Skeletal muscle tissue (tissue), 4 donors: Measurements from ENCODE around the gene P3H1. TPM values are rescaled to one million over a fixed set of nuclear protein-coding genes. Genes with fewer than 3 reads are reported as not detected.
"Not testable (repeated sequence)": the region's sequence is repeated elsewhere in the genome, so short reads cannot be mapped to it uniquely, and the experiment has no call there.

Experiments used
- H3K27ac ChIP-seq: one replicate; pipeline ENCODE4 v1.7.0; 2013; ENCODE audit warnings: mild to moderate bottlenecking, low read depth, low read length, inconsistent platforms
- H3K27me3 ChIP-seq, 3 donors: one replicate each; pipeline ENCODE4 v1.7.0; 2013; ENCODE audit warnings: low read length in 3 of 3; ENCODE audit not compliant: control insufficient read depth in 3 of 3, insufficient read depth in 3 of 3
- H3K36me3 ChIP-seq, 3 donors: one replicate each; pipeline ENCODE4 v1.7.0; 2013; ENCODE audit warnings: low read length in 3 of 3; ENCODE audit not compliant: control insufficient read depth in 3 of 3, insufficient read depth in 3 of 3
- H3K4me1 ChIP-seq, 3 donors: one replicate each; pipeline ENCODE4 v1.7.0; 2013; ENCODE audit warnings: low read length in 3 of 3, mild to moderate bottlenecking in 3 of 3; ENCODE audit not compliant: control insufficient read depth in 3 of 3, insufficient read depth in 3 of 3
- H3K4me3 ChIP-seq, 3 donors: one replicate each; pipeline ENCODE4 v1.7.0; 2013; ENCODE audit warnings: low read length in 3 of 3
- H3K9ac ChIP-seq, 3 donors: one replicate each; pipeline ENCODE4 v1.7.0; 2013; ENCODE audit warnings: low read length in 3 of 3, mild to moderate bottlenecking in 3 of 3, moderate library complexity in 2 of 3, low read depth in 1 of 3
- H3K9me3 ChIP-seq, 3 donors: one replicate each; pipeline ENCODE4 v1.7.0; 2013; ENCODE audit warnings: low read length in 3 of 3; ENCODE audit not compliant: control insufficient read depth in 3 of 3
- total RNA-seq: library from RNA; depleted of rRNA; stranded (reverse); fragments of >200 nt; gene quantifications from one replicate; pipeline ENCODE4 v1.2.3, GENCODE V29; 2014
- donor health status: Osteomylitis.

Gene P3H1
- 50.6 TPM for total RNA-seq

- H3K4me1 ChIP-seq: peaks cover 24 to 29% (median 26%) of the 10 kb centered on the region in 3 donors
- H3K9ac ChIP-seq: peak within 1 kb of the TSS; percentile 86 to 99 (median 98)
- peak within 1 kb of the TSS; percentile 95 to 98 (median 98) for H3K4me3 ChIP-seq
- peak within 1 kb of the TSS; percentile 94 for H3K27ac ChIP-seq
- H3K9me3 ChIP-seq: no peaks in the 10 kb centered on the region
- peaks cover 0 to 2% (median 0%) of the 10 kb centered on the region in 3 donors for H3K36me3 ChIP-seq
- H3K27me3 ChIP-seq: no peaks in the 10 kb centered on the region
These were observed at the start of gene P3H1, which contains the start of gene C1orf50 for GRCh38 chr1:42766741-42767509. Gene P3H1 (minus strand): TSS chr1:42767028. CDS start chr1:42766971, 57 bp downstream. Gene C1orf50 (plus strand): TSS chr1:42767249. CDS start chr1:42767312, 63 bp downstream.

- H3K27ac ChIP-seq: peak overlapping the region; percentile 94
- H3K9ac ChIP-seq: peak overlapping the region; percentile 86 to 98 (median 86)
- H3K27me3 ChIP-seq: no peaks in the 10 kb centered on the region
- peaks cover 0 to 5% (median 3%) of the 10 kb centered on the region in 3 donors for H3K36me3 ChIP-seq
- no peaks in the 10 kb centered on the region for H3K9me3 ChIP-seq
- peak overlapping the region; percentile 88 to 95 (median 92) for H3K4me3 ChIP-seq
- H3K4me1 ChIP-seq: peaks cover 9 to 17% (median 10%) of the 10 kb centered on the region in 3 donors
These were observed 49.2 kb upstream of the P3H1 start for GRCh38 chr1:42815941-42816584.

DNA sequence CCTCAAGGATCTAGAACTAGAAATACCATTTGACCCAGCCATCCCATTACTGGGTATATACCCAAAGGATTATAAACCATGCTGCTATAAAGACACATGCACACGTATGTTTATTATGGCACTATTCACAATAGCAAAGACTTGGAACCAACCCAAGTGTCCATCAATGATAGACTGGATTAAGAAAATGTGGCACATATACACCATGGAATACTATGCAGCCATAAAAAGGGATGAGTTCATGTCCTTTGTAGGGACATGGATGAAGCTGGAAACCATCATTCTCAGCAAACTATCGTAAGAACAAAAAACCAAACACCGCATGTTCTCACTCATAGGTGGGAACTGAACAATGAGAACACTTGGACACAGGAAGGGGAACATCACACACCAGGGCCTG, 48.0 kb upstream of the P3H1 start:
- H3K27ac ChIP-seq, H3K36me3 ChIP-seq, H3K9me3 ChIP-seq, H3K27me3 ChIP-seq, H3K9ac ChIP-seq, H3K4me3 ChIP-seq: not testable (repeated sequence)
- peaks cover 9 to 17% (median 10%) of the 10 kb centered on the region in 3 donors for H3K4me1 ChIP-seq

GRCh38 chr1:42807056-42807668, 40.3 kb upstream of the P3H1 start:
- Histone ChIP-seq H3K9ac (no peak overlapping the region), H3K9me3 (no peaks in the 10 kb centered on the region), H3K27me3 (no peaks in the 10 kb centered on the region), H3K4me1 (no peaks in the 10 kb centered on the region), H3K27ac (no peak overlapping the region), H3K4me3 (no peak overlapping the region), H3K36me3 (peaks cover 3 to 11% (median 3%) of the 10 kb centered on the region in 3 donors)

GRCh38 chr1:42806593-42806992, 39.8 kb upstream of the P3H1 start:
- Histone ChIP-seq H3K4me3 (no peak overlapping the region), H3K9me3 (no peaks in the 10 kb centered on the region), H3K4me1 (no peaks in the 10 kb centered on the region), H3K27me3 (no peaks in the 10 kb centered on the region), H3K9ac (no peak overlapping the region), H3K27ac (no peak overlapping the region), H3K36me3 (peaks cover 3 to 11% (median 3%) of the 10 kb centered on the region in 3 donors)

DNA sequence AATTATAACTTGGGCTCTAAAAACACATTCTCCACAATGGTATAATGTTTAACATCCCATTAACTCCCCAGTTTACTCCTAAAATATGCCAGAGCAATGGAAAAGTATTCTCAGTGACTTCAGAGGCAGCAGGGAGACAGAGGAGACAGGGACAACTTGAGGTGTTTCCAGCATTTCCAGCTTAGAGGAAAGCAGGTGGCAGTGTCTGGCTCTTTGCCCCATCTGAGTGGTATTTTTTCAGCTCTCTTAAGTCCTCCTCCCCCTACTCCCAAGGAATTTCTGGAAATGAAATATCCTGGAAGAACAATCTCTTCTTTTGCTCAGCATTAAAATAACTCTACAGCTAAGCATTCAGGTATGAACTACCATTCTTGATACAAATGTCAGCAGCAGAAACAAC, 39.3 kb upstream of the P3H1 start:
- H3K9me3 ChIP-seq: no peaks in the 10 kb centered on the region
- no peak overlapping the region for H3K27ac ChIP-seq
- H3K36me3 ChIP-seq: peaks cover 3 to 8% (median 3%) of the 10 kb centered on the region in 3 donors
- no peaks in the 10 kb centered on the region for H3K4me1 ChIP-seq
- H3K4me3 ChIP-seq: no peak overlapping the region
- no peak overlapping the region for H3K9ac ChIP-seq
- H3K27me3 ChIP-seq: no peaks in the 10 kb centered on the region

DNA sequence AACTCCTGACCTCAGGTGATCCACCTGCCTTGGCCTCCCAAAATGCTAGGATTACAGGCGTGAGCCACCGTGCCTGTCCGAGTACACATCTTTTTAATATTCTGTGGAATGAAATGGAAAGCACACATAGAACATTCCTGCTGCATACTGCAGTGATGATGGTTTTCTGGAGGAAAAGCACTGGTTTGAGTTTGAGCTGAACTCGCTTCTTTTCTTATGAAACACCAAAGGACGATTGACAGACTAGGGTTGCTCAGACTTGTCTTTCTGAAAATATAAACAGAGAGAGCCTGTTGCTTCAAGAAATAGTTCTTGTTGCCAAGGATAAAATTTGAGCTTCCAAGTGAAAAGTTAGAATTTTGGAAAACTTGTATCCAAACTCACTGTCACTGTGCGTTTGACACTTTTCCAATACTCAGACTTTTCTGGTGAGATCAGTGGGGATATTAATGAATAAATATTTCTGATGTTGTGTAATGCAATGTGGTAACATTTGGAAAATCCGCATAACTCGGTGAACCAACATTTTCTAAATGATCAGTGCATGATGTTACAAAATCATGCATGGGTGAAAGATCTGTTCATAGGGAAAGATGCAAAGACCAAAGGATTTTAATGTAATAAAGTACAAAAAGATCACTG, 35.1 kb upstream of the P3H1 start:
- H3K9me3 ChIP-seq: no peaks in the 10 kb centered on the region
- H3K36me3 ChIP-seq: no peaks in the 10 kb centered on the region
- no peaks in the 10 kb centered on the region for H3K4me1 ChIP-seq
- H3K27ac ChIP-seq: no peak overlapping the region
- H3K4me3 ChIP-seq: no peak overlapping the region
- H3K27me3 ChIP-seq: no peaks in the 10 kb centered on the region
- H3K9ac ChIP-seq: no peak overlapping the region

GRCh38 chr1:42797979-42798378, 31.2 kb upstream of the P3H1 start:
- H3K36me3 ChIP-seq: no peaks in the 10 kb centered on the region
- no peak overlapping the region for H3K27ac ChIP-seq
- no peak overlapping the region for H3K9ac ChIP-seq
- H3K4me3 ChIP-seq: no peak overlapping the region
- H3K9me3 ChIP-seq: no peaks in the 10 kb centered on the region
- peaks cover 0 to 2% (median 0%) of the 10 kb centered on the region in 3 donors for H3K4me1 ChIP-seq
- no peaks in the 10 kb centered on the region for H3K27me3 ChIP-seq

- Histone ChIP-seq H3K9ac (no peak overlapping the region), H3K4me3 (no peak overlapping the region), H3K27ac (no peak overlapping the region), H3K36me3 (no peaks in the 10 kb centered on the region), H3K27me3 (no peaks in the 10 kb centered on the region), H3K4me1 (peaks cover 0 to 2% (median 0%) of the 10 kb centered on the region in 3 donors), H3K9me3 (no peaks in the 10 kb centered on the region)
These were observed 30.6 kb upstream of the P3H1 start for GRCh38 chr1:42797414-42797813.
